ENCODE data around the gene FARSA.
A peak's percentile ranks its signal among the peaks of the same experiment; 100 is the strongest.

Gene FARSA

DNA sequence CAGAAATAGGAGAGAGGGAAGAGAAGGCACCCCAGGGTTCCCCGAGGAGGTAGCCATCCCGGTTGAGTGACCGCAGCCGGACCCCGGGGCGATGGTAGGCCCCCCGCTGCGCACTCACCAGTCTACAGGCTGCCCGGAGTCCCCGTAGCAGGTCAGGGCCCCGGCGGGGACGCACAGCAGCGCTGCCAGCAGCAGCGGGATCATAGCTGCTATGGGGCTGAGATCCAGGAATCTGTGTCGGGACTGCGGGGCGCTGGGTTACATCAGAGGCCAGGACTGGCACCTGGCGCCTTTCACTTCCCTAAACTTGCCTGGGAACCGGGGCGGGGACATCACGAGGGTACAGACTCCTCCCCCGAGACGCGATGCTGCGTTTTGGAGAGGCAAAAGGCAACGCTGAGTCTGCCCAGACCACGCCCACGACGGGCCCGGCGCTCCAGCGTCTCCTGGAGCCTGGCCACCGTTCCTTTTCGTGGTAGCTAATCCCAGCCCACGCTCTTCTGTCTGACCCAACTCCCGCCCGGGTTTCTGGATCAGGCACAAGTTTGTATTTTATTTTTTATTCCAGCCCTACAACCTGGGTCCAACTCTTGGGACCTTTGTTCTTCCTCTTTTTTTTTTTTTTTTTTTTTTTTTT, 52.2 kb downstream of the FARSA start, which contains the start of gene DNASE2:
TSS of gene DNASE2 (minus strand) at position 278 of the 637 bp plus-strand sequence. CDS start at position 204, 74 bp downstream.
- Histone ChIP-seq H3K27me3 (replicated peaks) (peaks cover 10% of the 10 kb centered on the region), H3K4me3 (ENCODE audit: low read depth, low read length) (peak within 1 kb of the TSS; percentile 74), H3K36me3 (replicated peaks) (no peaks in the 10 kb centered on the region), H3K27ac (no peak within 1 kb of the TSS)
- TF ChIP-seq, protein P1, sequence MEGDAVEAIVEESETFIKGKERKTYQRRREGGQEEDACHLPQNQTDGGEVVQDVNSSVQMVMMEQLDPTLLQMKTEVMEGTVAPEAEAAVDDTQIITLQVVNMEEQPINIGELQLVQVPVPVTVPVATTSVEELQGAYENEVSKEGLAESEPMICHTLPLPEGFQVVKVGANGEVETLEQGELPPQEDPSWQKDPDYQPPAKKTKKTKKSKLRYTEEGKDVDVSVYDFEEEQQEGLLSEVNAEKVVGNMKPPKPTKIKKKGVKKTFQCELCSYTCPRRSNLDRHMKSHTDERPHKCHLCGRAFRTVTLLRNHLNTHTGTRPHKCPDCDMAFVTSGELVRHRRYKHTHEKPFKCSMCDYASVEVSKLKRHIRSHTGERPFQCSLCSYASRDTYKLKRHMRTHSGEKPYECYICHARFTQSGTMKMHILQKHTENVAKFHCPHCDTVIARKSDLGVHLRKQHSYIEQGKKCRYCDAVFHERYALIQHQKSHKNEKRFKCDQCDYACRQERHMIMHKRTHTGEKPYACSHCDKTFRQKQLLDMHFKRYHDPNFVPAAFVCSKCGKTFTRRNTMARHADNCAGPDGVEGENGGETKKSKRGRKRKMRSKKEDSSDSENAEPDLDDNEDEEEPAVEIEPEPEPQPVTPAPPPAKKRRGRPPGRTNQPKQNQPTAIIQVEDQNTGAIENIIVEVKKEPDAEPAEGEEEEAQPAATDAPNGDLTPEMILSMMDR (IDR thresholded peaks at IDR 0.05; ENCODE audit: low read depth, low read length, missing control alignments), result no peak
- DNase-seq, result peak; percentile 77
- in situ Hi-C loops (cut with HindIII; ENCODE audit: low pct_ligation_motif_present, low sequenced_read_pairs), result no loop called here

DNA sequence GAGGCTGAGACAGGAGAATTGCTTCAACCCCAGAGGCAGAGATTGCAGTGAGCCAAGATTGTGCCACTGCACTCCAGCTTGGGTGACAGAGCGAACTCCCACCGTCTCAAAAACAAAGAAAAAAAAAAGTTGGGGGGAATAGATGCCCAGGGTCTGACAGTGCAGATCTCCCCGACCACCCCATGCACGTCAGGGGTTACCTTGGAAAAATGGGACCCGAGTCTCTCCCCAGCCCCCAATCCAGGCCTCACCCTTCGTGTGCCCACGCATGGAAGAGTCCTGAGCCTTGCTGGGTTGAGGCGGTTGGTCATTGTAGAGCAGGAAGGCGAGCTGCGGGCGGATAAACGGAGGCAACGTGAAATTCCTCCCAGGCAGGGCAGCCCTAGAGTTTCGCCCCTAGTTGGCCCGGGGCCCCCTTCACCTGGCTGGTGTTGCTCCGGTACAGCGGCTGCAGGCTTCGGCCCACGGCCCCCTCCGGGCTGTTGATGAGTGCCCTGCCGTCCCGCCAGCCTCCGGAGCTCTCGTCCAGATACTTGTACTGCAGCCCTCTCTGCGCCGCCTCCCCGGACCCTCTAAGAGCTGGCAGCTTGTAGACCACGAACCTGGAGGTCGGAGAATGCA, 52.9 kb downstream of the FARSA start:
- in situ Hi-C loops (cut with HindIII; ENCODE audit: low pct_ligation_motif_present, low sequenced_read_pairs), result no loop called here
- Histone ChIP-seq H3K27me3 (replicated peaks) (peaks cover 7% of the 10 kb centered on the region), H3K36me3 (replicated peaks) (no peaks in the 10 kb centered on the region), H3K4me3 (ENCODE audit: low read depth, low read length) (peak overlapping the region; percentile 74), H3K27ac (no peak overlapping the region)
- DNase-seq, result peak; percentile 5
- TF ChIP-seq, protein P1 (IDR thresholded peaks at IDR 0.05; ENCODE audit: low read depth, low read length, missing control alignments), result no peak

DNA sequence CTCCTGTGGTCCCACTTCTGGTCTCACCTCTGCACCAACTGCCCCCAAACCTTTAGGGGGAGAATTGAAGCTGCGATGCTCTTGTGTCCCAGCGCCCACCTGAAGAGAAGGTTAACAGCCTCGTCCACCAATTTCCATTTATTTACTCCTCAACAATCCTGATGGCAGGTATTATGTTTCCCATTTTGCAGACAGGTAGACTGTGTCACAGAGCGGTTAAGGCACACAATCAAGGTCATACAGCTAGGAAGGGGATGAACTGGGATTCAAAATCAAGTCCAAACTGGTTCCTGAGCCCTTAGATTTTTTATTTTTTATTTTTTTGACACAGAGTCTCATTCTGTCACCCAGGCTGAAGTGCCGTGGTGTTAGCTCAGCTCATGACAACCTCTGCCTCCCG, 58.4 kb downstream of the FARSA start:
- H3K27ac ChIP-seq, result no peak overlapping the region
- DNase-seq, result no peak
- no peak overlapping the region for H3K4me3 ChIP-seq (ENCODE audit: low read depth, low read length)
- no peaks in the 10 kb centered on the region for H3K36me3 ChIP-seq (replicated peaks)
- H3K27me3 ChIP-seq (replicated peaks), result no peaks in the 10 kb centered on the region
- in situ Hi-C loops (cut with HindIII; ENCODE audit: low pct_ligation_motif_present, low sequenced_read_pairs), result no loop called here
- TF ChIP-seq, protein P1 (IDR thresholded peaks at IDR 0.05; ENCODE audit: low read depth, low read length, missing control alignments), result no peak

DNA sequence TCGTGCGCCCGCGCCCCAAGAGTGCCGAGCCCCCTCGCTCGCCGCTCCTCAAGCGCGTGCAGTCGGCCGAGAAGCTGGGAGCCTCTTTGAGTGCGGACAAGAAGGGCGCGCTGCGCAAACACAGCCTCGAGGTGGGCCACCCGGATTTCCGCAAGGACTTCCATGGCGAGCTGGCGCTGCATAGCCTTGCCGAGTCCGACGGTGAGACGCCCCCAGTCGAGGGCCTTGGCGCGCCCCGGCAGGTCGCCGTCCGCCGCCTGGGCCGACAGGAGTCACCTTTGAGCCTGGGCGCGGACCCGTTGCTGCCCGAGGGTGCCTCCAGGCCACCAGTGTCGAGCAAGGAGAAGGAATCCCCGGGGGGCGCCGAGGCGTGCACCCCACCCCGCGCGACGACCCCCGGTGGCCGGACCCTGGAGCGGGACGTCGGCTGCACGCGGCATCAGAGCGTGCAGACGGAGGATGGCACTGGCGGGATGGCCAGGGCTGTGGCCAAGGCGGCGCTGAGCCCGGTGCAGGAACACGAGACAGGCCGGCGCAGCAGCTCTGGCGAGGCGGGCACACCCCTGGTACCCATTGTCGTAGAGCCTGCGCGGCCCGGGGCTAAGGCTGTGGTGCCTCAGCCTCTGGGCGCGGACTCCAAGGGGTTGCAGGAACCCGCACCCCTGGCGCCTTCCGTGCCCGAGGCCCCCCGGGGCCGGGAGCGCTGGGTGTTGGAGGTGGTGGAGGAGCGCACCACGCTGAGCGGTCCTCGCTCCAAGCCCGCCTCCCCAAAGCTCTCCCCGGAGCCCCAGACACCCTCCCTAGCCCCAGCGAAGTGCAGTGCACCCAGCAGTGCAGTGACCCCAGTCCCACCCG, 59.4 kb downstream of the FARSA start:
- TF ChIP-seq, protein P1 (IDR thresholded peaks at IDR 0.05; ENCODE audit: low read depth, low read length, missing control alignments), result no peak
- H3K27ac ChIP-seq, result no peak overlapping the region
- H3K36me3 ChIP-seq (replicated peaks), result no peaks in the 10 kb centered on the region
- in situ Hi-C loops (cut with HindIII; ENCODE audit: low pct_ligation_motif_present, low sequenced_read_pairs), result no loop called here
- no peak for DNase-seq
- H3K27me3 ChIP-seq (replicated peaks), result no peaks in the 10 kb centered on the region
- no peak overlapping the region for H3K4me3 ChIP-seq (ENCODE audit: low read depth, low read length)

DNA sequence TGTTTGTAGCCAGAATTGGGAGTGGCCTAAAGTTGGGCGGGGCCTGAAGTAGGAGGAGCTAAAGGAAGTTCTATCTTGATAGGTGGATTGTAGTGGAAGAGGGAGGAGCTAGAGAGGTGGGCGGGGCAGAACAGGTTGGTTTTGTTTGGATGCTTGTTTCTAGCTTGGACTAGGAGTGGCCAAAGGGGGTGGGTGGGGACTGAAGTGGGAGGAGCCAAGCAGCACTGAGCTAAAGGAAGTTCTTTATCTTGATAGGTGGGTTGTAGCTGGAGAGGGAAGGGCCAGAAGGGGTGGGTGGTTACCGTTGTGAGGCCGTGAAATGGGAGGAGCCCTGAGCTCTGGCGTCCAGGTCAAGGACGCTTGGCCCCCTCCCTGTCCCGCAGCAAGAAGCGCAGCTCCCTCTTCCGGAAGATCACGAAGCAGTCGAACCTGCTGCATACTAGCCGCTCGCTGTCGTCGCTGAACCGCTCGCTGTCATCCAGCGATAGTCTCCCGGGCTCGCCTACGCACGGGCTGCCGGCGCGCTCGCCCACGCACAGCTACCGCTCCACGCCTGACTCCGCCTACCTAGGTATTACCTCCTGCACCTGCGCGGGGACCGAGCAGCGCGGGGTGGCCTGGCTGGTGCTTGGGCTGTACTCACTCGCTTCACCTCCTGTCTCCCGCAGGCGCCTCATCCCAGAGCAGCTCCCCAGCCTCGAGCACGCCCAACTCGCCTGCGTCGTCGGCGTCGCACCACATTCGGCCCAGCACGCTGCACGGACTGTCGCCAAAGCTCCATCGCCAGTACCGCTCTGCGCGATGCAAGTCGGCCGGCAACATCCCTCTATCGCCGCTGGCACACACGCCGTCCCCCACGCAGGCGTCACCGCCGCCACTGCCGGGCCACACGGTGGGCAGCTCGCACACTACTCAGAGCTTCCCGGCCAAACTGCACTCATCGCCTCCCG, 60.3 kb downstream of the FARSA start:
- TF ChIP-seq, protein P1 (IDR thresholded peaks at IDR 0.05; ENCODE audit: low read depth, low read length, missing control alignments), result no peak
- in situ Hi-C loops (cut with HindIII; ENCODE audit: low pct_ligation_motif_present, low sequenced_read_pairs), result no loop called here
- peak overlapping the region; percentile 5 for H3K4me3 ChIP-seq (ENCODE audit: low read depth, low read length)
- no peak overlapping the region for H3K27ac ChIP-seq
- no peaks in the 10 kb centered on the region for H3K36me3 ChIP-seq (replicated peaks)
- no peaks in the 10 kb centered on the region for H3K27me3 ChIP-seq (replicated peaks)
- peak; percentile 52 for DNase-seq

Data from brain microvascular endothelial cell (primary cell).